Measurements from ENCODE around the gene SRC. TPM values are rescaled to one million over a fixed set of nuclear protein-coding genes. Genes with fewer than 3 reads are reported as not detected.

Gene SRC
- total RNA-seq, 1 donor from 2014 or later = 4.2 TPM

GRCh38 chr20:37397076-37397953 is 51.4 kb downstream of the SRC start:
- Histone ChIP-seq H3K4me3 (no peak overlapping the region), H3K4me1 (peaks cover 10% of the 10 kb centered on the region), H3K36me3 (peaks cover 16% of the 10 kb centered on the region), H3K9me3 (replicated peaks) (no peaks in the 10 kb centered on the region), H3K27ac (replicated peaks) (no peak overlapping the region), H3K27me3 (ENCODE audit: low read depth) (no peaks in the 10 kb centered on the region)
- intact Hi-C loops (cut with micrococcal nuclease) = no loop called here
- DNase-seq = no peak
- TF ChIP-seq CTCF (IDR thresholded peaks at IDR 0.05; ENCODE audit: borderline replicate concordance) = no peak

- H3K9me3 ChIP-seq (replicated peaks) = no peaks in the 10 kb centered on the region
- peaks cover 16% of the 10 kb centered on the region for H3K36me3 ChIP-seq
- no peak overlapping the region for H3K4me3 ChIP-seq
- no peak for TF ChIP-seq CTCF (IDR thresholded peaks at IDR 0.05; ENCODE audit: borderline replicate concordance)
- H3K27me3 ChIP-seq (ENCODE audit: low read depth) = no peaks in the 10 kb centered on the region
- H3K27ac ChIP-seq (replicated peaks) = no peak overlapping the region
- DNase-seq = no peak
- H3K4me1 ChIP-seq = peaks cover 10% of the 10 kb centered on the region
- intact Hi-C loops (cut with micrococcal nuclease) = no loop called here
Observed at GRCh38 chr20:37397954-37398749, 52.2 kb downstream of the SRC start.

GRCh38 chr20:37398750-37399621 is 53.0 kb downstream of the SRC start:
- no peak for DNase-seq

GRCh38 chr20:37401282-37401929 is 55.5 kb downstream of the SRC start:
- Histone ChIP-seq H3K4me3 (no peak overlapping the region), H3K27ac (replicated peaks) (no peak overlapping the region), H3K9me3 (replicated peaks) (no peaks in the 10 kb centered on the region), H3K36me3 (peaks cover 16% of the 10 kb centered on the region), H3K27me3 (ENCODE audit: low read depth) (peaks cover 3% of the 10 kb centered on the region), H3K4me1 (peaks cover 5% of the 10 kb centered on the region)
- DNase-seq = no peak
- intact Hi-C loops (cut with micrococcal nuclease) = no loop called here
- TF ChIP-seq CTCF (IDR thresholded peaks at IDR 0.05; ENCODE audit: borderline replicate concordance) = no peak

More at GRCh38 chr20:37398750-37399621, 53.0 kb downstream of the SRC start:
- Histone ChIP-seq H3K27me3 (ENCODE audit: low read depth) (no peaks in the 10 kb centered on the region), H3K27ac (replicated peaks) (no peak overlapping the region), H3K4me1 (peaks cover 10% of the 10 kb centered on the region), H3K4me3 (no peak overlapping the region), H3K9me3 (replicated peaks) (no peaks in the 10 kb centered on the region), H3K36me3 (peaks cover 16% of the 10 kb centered on the region)
- intact Hi-C loops (cut with micrococcal nuclease) = no loop called here
- TF ChIP-seq CTCF (IDR thresholded peaks at IDR 0.05; ENCODE audit: borderline replicate concordance) = no peak

All from left ventricle myocardium inferior (tissue), 1 donor.